Stomach (tissue), 9 donors: ENCODE data around the gene LRRC51. TPM values are rescaled to one million over a fixed set of nuclear protein-coding genes. Genes with fewer than 3 reads are reported as not detected.

Source experiments
- DNase-seq, 2 donors: peaks; one replicate each; pipeline versions ENCODE4 v3.0.0 to v3.0.0-alpha.2; 2013 to 2019
- H3K27ac ChIP-seq, 5 donors: fragments of 200-600 bp in 4 of 5; sonication (generic) in 4 of 5; one replicate each; pipeline ENCODE4 v1.5.1; 2013 to 2019; ENCODE audit warnings: mild to moderate bottlenecking in 1 of 5, moderate library complexity in 1 of 5
- H3K27me3 ChIP-seq, 3 donors: fragments of 200-600 bp; sonication (generic); one replicate each; pipeline ENCODE4 v1.5.1; 2017 to 2019; ENCODE audit warnings: mixed run types in 1 of 3
- H3K36me3 ChIP-seq, 4 donors: fragments of 200-600 bp; sonication (generic); 1 replicate in 3 of 4; 2 replicates in 1 of 4; pipeline ENCODE4 v1.5.1; 2016 to 2019
- H3K4me1 ChIP-seq, 4 donors: fragments of 200-600 bp; sonication (generic); one replicate each; pipeline ENCODE4 v1.5.1; 2016 to 2019
- H3K4me3 ChIP-seq, 4 donors: fragments of 200-600 bp; sonication (generic) in 3 of 4; one replicate each; pipeline ENCODE4 v1.5.1; 2016 to 2019; ENCODE audit warnings: mild to moderate bottlenecking in 1 of 4
- H3K9me3 ChIP-seq, 4 donors: fragments of 200-600 bp; sonication (generic); one replicate each; pipeline ENCODE4 v1.5.1; 2016 to 2019
- CTCF ChIP-seq, 7 experiments: fragments of 450-650 bp in 4 of 7; fragments of 200-600 bp in 3 of 7; sonication (generic) in 3 of 7; IDR thresholded peaks; one replicate each; pipeline ENCODE4 v1.5.1; 2016 to 2019; ENCODE audit warnings: antibody characterized with exemption in 7 of 7, control low read depth in 2 of 7, mild to moderate bottlenecking in 1 of 7
- EP300 ChIP-seq: sonication (generic); formaldehyde crosslinking; IDR thresholded peaks from one replicate; pipeline ENCODE4 v1.6.1; 2017; ENCODE audit warnings: antibody characterized with exemption
- POLR2A ChIP-seq, 4 donors: fragments of 450-650 bp; IDR thresholded peaks; one replicate each; pipeline ENCODE4 v1.6.1; 2016; ENCODE audit warnings: antibody characterized with exemption in 4 of 4, control low read depth in 2 of 4, mild to moderate bottlenecking in 1 of 4, moderate library complexity in 1 of 4
- POLR2AphosphoS5 ChIP-seq, 3 donors: sonication (generic); formaldehyde crosslinking; IDR thresholded peaks; one replicate each; pipeline ENCODE4 v1.6.1; 2016; ENCODE audit warnings: antibody characterized with exemption in 3 of 3
- WGBS, 5 donors: extraction: QIAGEN DNeasy Blood & Tissue Kit in 3 of 5; methylation state at CpG; one replicate each; pipeline versions ENCODE4 v1.1.5 to v1.1.7; 2013 to 2018; 5-methylcytosine and 5-hydroxymethylcytosine counted together
- intact Hi-C: fragments of 100-400 bp; cut with DNase I; formaldehyde crosslinking; loops from one replicate; pipeline ENCODE4 v1.15.1; 2023; ENCODE audit warnings: low total_unique reads
- polyA plus RNA-seq, 3 donors: library from polyadenylated mRNA; stranded (reverse); fragments of 200-250 nt; gene quantifications; one replicate each; pipeline ENCODE4 v1.2.3, GENCODE V29; 2013
- total RNA-seq, 5 donors: library from RNA; depleted of rRNA; stranded (reverse); fragments of >200 nt; gene quantifications; one replicate each; pipeline versions ENCODE4 v1.1.0 to v1.2.3, GENCODE V29; 2014 to 2016
- donor health status: healthy with polysubstance abuse.
- donor health status: Bipolar disorder and iron deficiency.
- donor health status: healthy.

LRRC51 gene
- total and polyA plus RNA-seq, 8 donors, result 2.0 to 7.9 (median 5.8) TPM; not detected in 3

- peak overlapping the region in 2 of 5 donors; percentile 46 to 54 for H3K27ac ChIP-seq
- 56 to 77% (median 71%) methylated on average over 3 of the region's 3 CpGs for WGBS, 5 donors
These were observed 8.3 kb upstream of the LRRC51 start for GRCh38 chr11:72072348-72072747.

DNA sequence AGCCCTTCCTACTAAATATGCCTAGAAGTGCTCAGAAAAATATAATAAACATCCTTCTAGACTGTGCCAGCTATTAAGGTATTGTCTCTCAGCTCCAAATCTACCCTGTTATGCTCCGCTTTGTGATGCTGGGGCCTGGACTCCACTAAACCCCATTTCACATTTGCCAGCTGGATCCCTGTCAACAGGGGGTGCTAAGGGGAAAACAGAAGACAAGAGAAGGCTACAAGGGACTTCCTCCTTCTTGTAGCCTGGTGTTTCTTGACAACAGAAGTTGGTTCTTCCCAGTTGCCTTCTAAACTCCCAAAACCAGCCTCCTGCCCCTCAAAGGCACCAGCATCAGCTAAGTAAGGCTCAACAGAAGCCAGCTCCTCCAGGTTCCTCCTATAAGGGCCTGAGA lies 5.5 kb upstream of the LRRC51 start:
- TF ChIP-seq CTCF (IDR thresholded peaks at IDR 0.05) (no peak), EP300 (no peak), POLR2A (IDR thresholded peaks at IDR 0.05) (no peak), POLR2AphosphoS5 (IDR thresholded peaks at IDR 0.05) (no peak)
- Histone ChIP-seq H3K27ac (peak overlapping the region in 3 of 5 donors; percentile 30 to 41 (median 35)), H3K4me3 (no peak overlapping the region), H3K27me3 (no peaks in the 10 kb centered on the region), H3K36me3 (peaks cover 0 to 12% (median 3%) of the 10 kb centered on the region in 4 donors), H3K9me3 (no peaks in the 10 kb centered on the region), H3K4me1 (peaks cover 32 to 70% (median 44%) of the 10 kb centered on the region in 4 donors)
- WGBS, 5 donors, result 88 to 100% (median 91%) methylated on average over 1 of the region's 1 CpG
- no peak for DNase-seq
- intact Hi-C loops, result no loop called here

More at GRCh38 chr11:72072348-72072747, 8.3 kb upstream of the LRRC51 start:
- peaks cover 31 to 74% (median 50%) of the 10 kb centered on the region in 4 donors for H3K4me1 ChIP-seq
- intact Hi-C loops, result no loop called here
- TF ChIP-seq POLR2AphosphoS5 (IDR thresholded peaks at IDR 0.05), result no peak
- TF ChIP-seq POLR2A (IDR thresholded peaks at IDR 0.05), result no peak
- no peak for TF ChIP-seq EP300
- TF ChIP-seq CTCF (IDR thresholded peaks at IDR 0.05), result no peak
- no peaks in the 10 kb centered on the region for H3K9me3 ChIP-seq
- H3K36me3 ChIP-seq, result peaks cover 0 to 18% (median 7%) of the 10 kb centered on the region in 4 donors
- no peak overlapping the region for H3K4me3 ChIP-seq
- DNase-seq, result peak in 1 of 2 donors; percentile 41
- H3K27me3 ChIP-seq, result no peaks in the 10 kb centered on the region

DNA sequence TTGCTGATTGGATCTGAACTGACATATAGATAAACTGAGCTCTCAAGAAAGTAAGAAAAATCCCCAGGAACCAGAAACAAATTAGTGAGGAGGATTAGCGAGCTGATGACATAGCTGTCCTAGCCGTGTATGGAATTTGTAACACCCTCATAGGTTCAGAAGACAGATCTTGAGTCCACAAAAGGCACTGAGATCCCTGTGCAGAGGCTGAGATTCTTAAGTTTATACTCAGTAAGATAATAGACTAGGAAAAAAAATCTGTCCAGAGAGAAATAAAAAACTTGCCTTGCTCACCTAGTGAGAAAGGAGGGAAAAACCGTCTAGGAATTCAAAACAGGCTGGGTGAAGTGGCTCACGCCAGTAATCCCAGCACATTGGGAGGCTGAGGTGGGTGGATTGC lies 4.9 kb upstream of the LRRC51 start:
- peak overlapping the region in 3 of 5 donors; percentile 30 to 41 (median 35) for H3K27ac ChIP-seq
- H3K4me3 ChIP-seq, result no peak overlapping the region
- 78 to 92% (median 89%) methylated on average over 4 of the region's 4 CpGs for WGBS, 5 donors
- no peaks in the 10 kb centered on the region for H3K9me3 ChIP-seq
- intact Hi-C loops, result no loop called here
- H3K27me3 ChIP-seq, result no peaks in the 10 kb centered on the region
- H3K4me1 ChIP-seq, result peaks cover 25 to 64% (median 38%) of the 10 kb centered on the region in 4 donors
- no peak for DNase-seq
- TF ChIP-seq CTCF (IDR thresholded peaks at IDR 0.05) (no peak), POLR2A (IDR thresholded peaks at IDR 0.05) (no peak), EP300 (no peak), POLR2AphosphoS5 (IDR thresholded peaks at IDR 0.05) (no peak)
- peaks cover 0 to 12% (median 3%) of the 10 kb centered on the region in 4 donors for H3K36me3 ChIP-seq

- 68 to 80% (median 72%) methylated on average over 6 of the region's 6 CpGs for WGBS, 5 donors
- no peaks in the 10 kb centered on the region for H3K9me3 ChIP-seq
- H3K4me3 ChIP-seq, result peak overlapping the region in 3 of 4 donors; percentile 56 to 76 (median 70)
- H3K27me3 ChIP-seq, result no peaks in the 10 kb centered on the region
- peak overlapping the region in 4 of 5 donors; percentile 82 to 96 (median 94) for H3K27ac ChIP-seq
- no peak for DNase-seq
- intact Hi-C loops, result no loop called here
- peaks cover 0 to 12% (median 3%) of the 10 kb centered on the region in 4 donors for H3K36me3 ChIP-seq
- TF ChIP-seq POLR2A (IDR thresholded peaks at IDR 0.05), result no peak
- no peak for TF ChIP-seq EP300
- TF ChIP-seq CTCF (IDR thresholded peaks at IDR 0.05), result no peak
- TF ChIP-seq POLR2AphosphoS5 (IDR thresholded peaks at IDR 0.05), result no peak
- peaks cover 23 to 63% (median 37%) of the 10 kb centered on the region in 4 donors for H3K4me1 ChIP-seq
These were observed 2.2 kb upstream of the LRRC51 start for GRCh38 chr11:72078477-72078876.
